Ammon's horn (tissue), 1 donor: ENCODE data around the gene GSTM1.

Experiments used
- DNase-seq: peaks from one replicate; pipeline ENCODE4 v3.0.0-alpha.2; 2016; ENCODE audit warnings: low spot score

GSTM1 gene

DNA sequence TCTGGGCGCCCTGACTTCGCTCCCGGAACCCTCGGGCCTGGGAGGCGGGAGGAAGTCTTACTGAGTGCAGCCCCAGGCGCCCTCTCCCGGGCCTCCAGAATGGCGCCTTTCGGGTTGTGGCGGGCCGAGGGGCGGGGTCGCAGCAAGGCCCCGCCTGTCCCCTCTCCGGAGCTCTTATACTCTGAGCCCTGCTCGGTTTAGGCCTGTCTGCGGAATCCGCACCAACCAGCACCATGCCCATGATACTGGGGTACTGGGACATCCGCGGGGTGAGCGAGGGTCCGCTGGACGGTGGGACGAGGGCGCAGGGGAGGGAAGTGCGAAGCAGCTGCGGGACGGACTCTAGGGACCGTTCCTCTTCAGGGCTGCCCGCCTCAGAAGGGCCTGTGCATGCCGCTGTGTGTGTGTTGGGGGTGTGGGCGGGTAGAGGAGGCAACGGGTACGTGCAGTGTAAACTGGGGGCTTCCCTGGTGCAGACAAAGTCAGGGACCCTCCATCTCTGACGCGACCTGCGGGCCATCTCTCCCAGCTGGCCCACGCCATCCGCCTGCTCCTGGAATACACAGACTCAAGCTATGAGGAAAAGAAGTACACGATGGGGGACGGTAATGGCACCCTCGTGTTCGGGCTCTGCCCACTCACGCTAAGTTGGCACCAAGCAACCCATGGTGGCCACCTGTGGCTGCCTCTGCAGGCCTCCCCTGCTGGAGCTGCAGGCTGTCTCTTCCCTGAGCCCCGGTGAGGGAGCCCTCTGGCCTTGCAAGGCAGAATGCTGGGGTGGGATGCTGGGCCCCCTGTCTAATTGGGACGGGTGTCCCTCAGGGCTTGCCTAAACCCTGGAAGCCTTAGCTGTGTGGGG is at the start of gene GSTM1:
GSTM1 (plus strand) TSS at position 177 of the 859 bp plus-strand sequence; CDS start at position 234, 57 bp downstream.
- DNase-seq = no peak

DNA sequence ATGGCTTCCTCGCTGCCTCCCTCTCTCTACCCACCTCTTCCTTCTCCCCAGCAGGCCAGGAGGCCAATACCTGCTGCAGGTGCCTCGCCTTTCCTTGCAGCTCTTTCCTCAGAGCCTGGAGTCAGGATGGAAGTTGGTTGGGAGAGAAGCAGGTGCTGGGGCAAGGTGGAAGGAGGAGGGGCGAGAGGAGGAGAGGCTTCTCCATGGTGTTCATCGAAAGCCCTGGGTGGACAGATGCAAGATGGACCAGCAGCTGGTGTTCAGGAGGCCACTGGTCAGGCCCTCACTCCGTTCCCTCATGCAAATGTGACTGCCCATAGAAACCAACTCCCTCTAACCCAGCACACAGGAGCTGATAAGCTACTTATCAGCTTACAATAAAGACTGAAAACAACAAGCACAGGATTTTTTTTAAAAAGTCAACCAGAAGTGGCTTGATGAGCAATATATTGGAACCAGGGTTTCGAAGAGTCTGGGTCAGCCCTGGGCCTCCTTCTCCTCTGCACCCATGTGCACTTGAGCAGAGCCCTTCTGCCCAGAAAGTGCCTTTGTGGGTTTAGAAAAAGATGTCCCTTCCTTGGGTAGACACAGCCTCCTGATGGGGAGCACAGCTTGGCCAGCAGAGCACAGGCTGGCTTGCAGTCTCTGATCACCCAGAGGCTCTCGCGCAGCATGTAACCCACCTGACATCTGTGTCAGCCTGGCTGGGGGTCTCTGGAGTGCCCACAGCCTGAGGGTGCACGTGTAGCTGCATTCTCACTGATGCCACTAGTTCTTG is 48.4 kb upstream of the GSTM1 start:
- DNase-seq = no peak

DNA sequence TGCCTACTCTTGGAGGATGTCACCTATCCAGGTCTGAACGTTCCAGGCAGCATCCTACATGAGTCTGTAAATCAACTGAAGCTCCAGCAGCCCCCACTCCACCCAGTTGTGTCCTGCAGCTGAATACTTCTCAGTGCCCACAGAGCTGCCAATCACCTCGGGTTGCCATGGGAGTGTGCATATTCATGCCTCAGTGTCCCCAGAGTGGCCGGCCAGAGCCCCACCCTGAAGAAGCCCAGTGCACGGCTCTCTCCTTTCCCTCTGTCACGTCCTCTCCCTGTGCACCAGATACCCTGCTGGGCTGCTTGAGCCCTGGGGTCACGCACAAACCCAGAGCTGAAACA is 47.8 kb upstream of the GSTM1 start:
- no peak for DNase-seq

DNA sequence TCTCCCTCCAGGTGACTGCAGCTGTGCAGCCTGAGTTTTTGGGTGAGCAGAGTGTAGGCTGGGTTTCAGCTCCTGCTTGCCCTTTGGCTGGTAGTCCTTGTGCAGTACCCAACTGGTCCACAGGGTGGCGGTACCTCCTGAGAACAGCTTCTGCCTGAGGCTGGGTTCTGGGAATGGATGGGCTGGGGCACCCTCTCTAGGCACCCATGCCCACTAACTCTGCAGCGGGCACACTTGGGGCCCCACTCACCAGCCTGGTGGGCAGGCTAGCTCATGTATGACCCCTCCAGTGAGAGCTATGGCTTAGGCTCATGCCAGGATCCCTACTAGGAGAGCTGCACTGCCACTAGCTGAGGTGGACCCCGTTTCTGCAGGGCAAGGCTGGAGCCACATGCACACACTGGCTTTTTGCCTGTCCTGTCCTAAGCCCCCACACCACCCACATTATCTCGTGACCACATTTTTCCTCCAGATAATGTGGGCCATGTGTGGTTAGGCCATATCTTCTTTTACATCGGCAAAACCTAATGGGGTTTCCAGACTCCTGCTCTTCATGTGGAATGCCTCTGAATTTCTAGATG is 47.2 kb upstream of the GSTM1 start:
- DNase-seq = peak; percentile 85

DNA sequence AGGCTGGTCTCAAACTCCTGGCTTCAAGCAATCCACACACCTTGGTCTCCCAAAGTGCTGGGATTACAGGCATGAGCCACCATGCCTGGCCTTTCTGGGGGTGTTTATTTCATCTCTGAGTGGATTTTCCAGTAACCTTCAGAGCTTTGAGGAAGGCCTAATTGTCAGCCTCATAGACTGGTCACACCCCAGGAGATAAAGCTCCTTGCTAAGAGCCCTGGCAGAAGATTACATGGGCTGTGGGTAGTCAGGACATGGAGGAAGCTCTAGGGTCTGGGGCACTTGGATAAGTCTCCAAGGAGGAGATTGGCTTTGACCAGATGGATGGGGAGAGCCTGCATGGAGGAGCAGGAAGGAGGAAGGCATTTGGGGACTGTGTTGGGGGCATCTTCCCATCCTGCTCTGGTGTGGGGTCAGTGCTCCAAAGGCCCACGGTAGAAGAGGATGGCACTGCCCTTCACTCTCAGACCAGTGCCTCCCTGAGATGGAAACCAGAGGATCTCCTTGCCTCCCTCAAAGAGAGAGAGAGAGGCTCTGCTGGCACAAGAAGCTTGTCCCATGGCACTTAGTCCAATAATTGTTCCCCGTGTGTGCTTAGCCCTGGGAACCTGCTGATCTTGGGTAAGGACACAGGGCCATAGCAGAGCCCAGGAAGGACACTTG is 46.4 kb upstream of the GSTM1 start:
- DNase-seq = no peak

DNA sequence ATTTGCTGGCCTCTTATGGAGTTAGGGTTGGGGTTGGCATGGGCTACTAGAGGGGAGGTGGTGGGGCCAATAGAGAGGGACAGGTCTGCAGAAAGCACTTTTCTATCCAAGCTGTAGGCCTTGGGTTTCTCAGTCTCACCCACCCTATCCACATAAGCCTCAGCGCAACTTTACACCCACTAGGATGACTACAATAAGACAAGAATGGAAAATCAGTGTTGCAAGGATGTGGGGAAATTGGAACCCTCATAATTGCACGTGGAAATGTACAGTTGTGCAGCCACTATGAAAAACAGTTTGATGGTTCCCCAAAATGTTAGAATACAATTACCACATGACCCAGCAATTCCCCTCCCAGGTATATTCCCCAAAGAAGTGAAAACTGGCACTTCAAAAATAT is 45.8 kb upstream of the GSTM1 start:
- DNase-seq = no peak

DNA sequence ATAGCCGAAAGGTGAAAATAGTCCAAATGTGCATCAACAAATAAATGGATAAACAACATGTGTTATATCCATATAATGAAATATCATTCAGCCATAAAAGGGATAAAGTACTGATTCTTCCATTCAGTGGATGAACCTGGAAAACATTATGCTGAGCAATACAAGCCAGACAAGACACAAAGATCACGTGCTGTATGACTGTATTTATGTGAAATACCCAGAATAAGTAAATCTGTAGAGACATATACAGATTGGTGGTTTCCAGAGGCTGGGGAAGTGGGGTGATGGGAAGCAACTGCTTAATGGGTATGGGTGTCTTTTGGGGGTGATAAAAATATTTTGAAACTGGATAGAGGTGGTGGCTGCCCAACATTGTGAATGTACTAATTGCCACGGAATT is 45.0 kb upstream of the GSTM1 start:
- no peak for DNase-seq

DNA sequence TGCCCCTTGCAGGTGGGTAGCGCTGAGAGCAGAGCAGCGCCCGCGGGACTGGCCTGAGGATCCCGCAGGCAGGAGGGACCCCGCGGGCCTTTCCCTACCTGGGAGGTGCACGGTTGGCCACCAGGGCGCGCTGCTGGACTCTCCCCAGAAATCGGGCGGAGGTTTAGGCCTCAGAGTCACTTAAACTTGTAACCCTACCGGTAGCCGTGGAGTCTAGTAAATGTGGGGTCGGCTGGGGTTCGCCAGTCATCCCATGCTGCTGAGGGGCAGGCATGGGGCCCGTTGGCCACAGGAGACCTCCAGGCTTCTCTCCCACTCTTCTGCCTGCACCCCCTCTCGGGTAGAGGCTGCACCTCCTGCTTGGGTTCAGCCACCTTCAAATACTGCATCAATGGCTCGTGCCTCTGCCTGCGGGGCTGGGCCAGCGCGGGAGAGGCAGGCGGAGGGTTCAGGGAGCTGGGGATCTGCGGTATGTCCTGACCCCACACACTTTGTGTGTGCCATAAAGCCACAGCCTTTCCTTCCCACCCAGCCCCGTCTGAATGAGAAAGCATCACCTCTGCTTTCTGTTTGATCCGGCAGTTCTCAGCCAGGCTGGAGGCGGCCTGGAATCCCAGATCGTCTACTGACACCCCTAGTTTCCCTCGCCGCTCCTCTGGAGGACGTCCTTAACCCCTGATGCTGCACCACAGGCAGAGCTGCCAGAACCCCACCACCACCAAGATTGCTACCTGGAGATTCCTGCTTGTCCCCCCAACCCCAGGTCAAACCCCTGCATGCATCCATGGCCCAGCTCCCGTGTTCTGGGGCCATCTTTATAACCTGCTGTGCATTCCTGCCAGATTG is 44.0 kb upstream of the GSTM1 start:
- peak; percentile 63 for DNase-seq

DNA sequence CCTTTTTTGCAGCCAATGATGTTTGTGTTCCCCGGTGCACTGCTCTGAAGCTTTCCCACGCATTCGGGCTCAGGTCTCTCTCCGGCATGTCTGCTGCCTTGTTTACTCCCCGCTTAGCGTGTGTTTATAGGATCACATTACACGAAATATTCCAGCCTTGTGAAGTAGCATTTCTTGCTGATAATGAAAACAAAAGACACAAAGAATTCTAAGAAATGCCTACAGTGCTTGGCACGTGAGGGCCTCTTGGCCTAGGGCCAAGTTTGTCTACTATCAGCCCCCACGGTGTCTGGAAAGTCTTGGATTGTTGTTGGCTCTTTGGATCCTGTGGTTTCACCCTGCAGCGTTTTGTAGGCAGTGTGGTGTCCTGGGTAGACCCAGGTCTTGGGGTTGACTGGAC is 42.9 kb upstream of the GSTM1 start:
- DNase-seq = no peak

DNA sequence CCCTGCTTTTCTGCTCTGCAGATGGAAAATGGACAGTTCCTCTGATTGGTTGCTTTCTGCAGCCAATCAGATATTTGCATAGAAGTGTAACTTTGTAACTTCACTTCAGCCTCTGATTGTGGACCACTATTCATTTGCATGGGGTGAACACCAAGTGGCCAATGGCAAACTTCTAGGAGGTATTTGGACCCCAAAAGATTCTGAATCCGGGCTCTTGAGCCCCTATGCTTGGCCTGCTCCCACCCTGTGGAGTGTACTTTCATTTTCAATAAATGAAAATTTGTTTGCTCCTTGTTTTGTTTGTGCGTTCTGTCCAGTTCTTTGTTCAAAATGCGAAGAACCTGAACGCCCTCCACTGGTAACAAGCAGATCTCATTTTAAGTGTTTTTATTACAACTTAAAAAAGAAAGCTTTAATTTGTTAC is 38.1 kb upstream of the GSTM1 start:
- DNase-seq = peak; percentile 65

DNA sequence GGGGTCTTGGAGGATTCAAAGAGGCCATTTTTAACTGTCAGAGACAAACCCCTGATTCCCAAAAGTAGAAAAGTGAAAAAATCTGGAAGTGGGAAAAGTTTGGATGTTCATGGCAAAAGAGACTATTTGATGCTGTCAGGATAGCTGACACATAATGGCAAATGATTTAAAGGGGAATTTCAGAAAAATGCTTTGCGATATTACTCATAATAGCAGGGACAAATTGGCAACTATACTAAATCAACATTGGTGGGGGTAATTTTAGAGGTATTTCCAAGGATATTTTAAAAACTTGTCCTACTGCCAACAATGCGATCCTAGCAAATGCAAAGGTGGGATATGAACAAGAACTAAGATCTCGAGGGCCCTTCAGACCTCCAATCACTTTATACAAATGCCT is 37.0 kb upstream of the GSTM1 start:
- no peak for DNase-seq

DNA sequence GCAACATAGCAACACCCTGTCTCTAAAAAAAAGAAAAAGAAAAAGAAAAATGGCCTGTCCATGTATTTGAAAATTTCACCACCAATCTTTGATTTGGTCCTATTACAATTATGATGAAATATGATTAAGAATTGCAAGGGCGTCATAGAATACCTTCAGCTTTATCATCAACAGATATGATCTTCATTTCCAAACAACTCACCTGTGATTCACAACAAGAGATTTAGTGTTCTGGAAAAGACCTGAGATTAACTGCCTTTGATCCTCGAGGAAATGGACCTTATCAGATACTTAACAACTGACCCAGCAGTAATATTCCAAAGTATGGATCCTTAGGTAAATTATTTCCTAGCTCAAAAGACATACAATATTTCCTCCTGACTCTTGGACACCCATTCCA is 35.2 kb upstream of the GSTM1 start:
- no peak for DNase-seq

DNA sequence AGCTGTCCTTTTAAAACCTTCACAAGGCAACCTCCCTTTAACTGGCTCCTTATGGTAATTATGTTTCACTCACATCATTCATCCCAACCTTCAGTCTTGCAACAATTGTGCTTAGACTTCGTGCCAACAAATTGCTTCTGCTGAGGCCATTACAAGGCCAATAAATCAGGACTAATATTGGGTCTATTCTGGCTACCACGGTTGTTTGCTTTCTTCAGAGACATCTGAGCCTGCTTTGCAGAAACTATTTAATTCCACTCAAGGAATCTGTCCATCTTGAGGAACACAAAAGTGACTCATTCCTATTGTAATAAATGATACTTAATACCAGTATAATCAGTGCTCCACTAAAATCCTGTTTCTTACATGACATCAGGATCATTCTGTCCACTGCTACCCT is 34.3 kb upstream of the GSTM1 start:
- DNase-seq = no peak

DNA sequence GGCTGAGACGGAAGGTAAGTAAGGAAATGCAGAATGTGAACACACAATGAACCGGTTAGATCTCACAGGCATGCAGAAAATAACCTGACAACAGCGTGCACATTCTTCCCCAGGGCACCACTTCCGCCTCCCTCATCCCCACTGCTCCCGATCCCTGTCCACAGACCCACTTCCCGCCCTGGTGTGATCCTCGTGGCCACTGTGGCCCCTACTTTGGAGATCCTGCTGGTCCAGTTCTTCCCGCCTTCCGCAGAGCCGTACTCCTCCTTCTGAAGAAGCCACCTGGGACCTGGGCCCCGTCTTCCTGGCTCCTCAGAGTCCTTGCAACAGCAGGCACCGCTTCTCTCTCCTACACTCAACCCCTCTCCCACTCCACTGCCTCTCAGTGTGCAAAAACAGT is 33.1 kb upstream of the GSTM1 start:
- DNase-seq = no peak

DNA sequence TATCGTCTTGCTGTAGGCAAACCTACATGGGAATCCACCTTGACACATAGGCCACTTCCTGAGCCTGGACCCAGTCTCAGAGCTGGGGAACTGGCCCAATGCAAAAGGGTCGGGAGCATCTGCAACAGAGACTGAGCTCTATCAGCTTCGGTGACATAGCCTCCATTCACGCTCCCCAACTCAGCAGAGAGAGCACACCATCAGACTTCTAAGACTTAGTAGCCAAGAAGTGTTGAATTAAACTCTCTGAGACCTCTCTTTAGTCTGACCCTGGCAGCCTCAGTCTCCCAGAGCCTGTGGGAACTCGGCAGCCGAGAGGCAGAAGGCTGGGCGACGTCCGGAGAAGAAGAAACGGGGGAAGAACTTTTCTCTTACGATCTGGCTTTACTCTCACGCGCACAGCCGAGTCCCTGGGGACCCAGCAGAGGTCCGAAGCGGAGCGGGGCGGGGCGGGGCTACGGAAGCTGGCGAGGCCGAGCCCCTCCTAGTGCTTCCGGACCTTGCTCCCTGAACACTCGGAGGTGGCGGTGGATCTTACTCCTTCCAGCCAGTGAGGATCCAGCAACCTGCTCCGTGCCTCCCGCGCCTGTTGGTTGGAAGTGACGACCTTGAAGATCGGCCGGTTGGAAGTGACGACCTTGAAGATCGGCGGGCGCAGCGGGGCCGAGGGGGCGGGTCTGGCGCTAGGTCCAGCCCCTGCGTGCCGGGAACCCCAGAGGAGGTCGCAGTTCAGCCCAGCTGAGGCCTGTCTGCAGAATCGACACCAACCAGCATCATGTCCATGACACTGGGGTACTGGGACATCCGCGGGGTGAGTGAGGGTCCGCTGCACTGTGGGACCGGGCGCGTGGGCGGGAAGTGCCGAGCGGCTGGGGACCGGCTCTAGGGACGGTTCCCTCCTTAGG is 31.8 kb upstream of the GSTM1 start, which contains the start of gene GSTM4:
GSTM4 (plus strand) TSS at position 485 of the 905 bp plus-strand sequence; CDS start at position 776, 291 bp downstream.
- DNase-seq = peak; percentile 83

DNA sequence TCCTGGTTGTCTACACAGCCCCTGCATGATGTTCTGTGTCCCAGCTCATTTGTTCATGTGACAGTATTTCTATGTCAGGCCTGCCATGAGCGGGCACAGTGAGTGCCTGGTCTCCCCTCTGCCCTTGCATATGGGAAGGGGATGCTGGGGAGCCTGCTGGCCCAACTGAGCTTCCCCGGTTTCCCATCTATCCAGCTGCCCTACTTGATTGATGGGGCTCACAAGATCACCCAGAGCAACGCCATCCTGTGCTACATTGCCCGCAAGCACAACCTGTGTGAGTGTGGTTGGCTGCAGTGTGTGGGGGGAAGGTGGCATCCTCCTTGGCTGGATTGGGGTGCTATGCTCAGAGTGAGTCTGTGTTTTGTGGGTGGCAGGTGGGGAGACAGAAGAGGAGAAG is 30.2 kb upstream of the GSTM1 start:
- DNase-seq = no peak

DNA sequence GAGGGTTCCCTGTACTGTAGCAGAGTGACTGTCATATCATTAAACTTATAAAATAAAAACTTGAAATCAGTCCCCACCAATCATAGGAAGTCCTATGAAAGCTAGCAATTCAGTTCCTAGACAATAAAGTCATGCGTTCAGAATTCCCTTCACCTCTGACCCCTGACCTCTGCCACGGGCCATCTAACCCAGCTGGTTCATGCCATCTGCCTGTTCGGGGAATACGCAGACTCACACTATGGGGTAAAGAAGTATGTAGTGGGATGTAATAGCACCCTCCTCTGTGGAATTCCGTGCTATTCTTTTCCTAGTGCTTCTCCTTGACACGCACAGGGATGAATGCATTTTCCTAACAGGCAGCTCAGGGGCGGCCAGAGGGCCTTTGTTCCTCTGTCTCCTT is 29.6 kb upstream of the GSTM1 start:
- DNase-seq = no peak

DNA sequence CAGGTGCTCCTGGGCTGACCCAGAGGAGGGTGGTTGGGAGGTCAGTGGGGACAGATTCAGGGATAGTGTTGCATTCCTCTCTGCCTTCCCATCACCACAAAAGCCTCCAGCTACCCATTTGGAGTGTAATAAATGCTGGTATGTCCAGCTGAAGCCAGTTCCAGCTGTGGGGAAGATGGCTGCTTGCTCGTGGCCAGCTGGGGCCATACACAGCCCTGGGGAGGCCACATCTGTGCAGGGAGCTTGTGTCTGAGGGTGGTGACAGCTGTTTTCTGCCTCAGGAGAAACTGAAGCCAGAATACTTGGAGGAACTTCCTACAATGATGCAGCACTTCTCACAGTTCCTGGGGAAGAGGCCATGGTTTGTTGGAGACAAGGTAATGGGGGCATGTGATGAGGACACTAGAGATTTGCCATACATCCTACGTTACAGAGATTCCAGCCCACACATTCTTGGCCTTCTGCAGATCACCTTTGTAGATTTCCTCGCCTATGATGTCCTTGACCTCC is 29.0 kb upstream of the GSTM1 start:
- DNase-seq = no peak

DNA sequence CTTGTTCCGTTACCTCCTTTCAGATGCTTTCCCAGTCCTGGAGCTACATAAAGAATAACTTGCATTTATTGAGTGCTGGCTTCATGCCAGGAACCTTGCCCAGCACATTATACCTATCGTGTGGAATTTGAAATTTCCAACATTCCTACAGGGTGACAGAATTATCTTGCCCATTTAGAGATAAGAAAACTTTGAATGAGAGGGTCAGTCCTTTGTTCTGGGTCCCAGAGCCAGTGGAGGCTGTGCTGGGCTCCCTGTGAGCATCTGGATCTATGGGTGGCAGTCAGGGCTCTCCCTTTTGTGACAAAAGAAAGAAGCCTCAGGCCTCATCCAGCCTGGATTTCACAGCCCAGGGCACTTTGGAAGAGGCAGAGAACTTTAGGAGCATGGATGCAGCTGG is 28.5 kb upstream of the GSTM1 start:
- no peak for DNase-seq
